Neural progenitor cell (in vitro differentiated cells): Measurements from ENCODE around the gene ADAMTS6. TPM values are rescaled to one million over a fixed set of nuclear protein-coding genes. Genes with fewer than 3 reads are reported as not detected.

ENCODE experiments used
- DNase-seq: peaks from one replicate; pipeline ENCODE4 v3.0.0-alpha.2; 2016; ENCODE audit warnings: low spot score
- H2AFZ ChIP-seq: fragments of 200-600 bp; sonication (generic); replicated peaks from 2 replicates; pipeline ENCODE4 v1.6.1; 2016; ENCODE audit warnings: antibody characterized with exemption
- H3F3A ChIP-seq: fragments of 200-600 bp; sonication (generic); 2 replicates; pipeline ENCODE4 v1.6.1; 2016; ENCODE audit warnings: antibody characterized with exemption, low read depth
- H3K27ac ChIP-seq: fragments of 200-600 bp; sonication (generic); 2 replicates; pipeline ENCODE4 v1.5.1; 2016; ENCODE audit warnings: mild to moderate bottlenecking
- H3K27me3 ChIP-seq: fragments of 200-600 bp; sonication (generic); 2 replicates; pipeline ENCODE4 v1.6.1; 2016; ENCODE audit warnings: mild to moderate bottlenecking, moderate library complexity
- H3K36me3 ChIP-seq: fragments of 200-600 bp; sonication (generic); 2 replicates; pipeline ENCODE4 v1.5.1; 2016
- H3K4me1 ChIP-seq: fragments of 200-600 bp; sonication (generic); 2 replicates; pipeline ENCODE4 v1.6.1; 2016; ENCODE audit warnings: mixed run types
- H3K4me2 ChIP-seq: fragments of 200-600 bp; sonication (generic); 2 replicates; pipeline ENCODE4 v1.6.1; 2016
- H3K4me3 ChIP-seq: fragments of 200-600 bp; sonication (generic); 2 replicates; pipeline ENCODE4 v1.5.1; 2016
- H3K79me2 ChIP-seq: fragments of 200-600 bp; sonication (generic); 2 replicates; pipeline ENCODE4 v1.6.1; 2016; ENCODE audit warnings: low read depth
- H3K9ac ChIP-seq: fragments of 200-600 bp; sonication (generic); 2 replicates; pipeline ENCODE4 v1.6.1; 2016
- H3K9me3 ChIP-seq: fragments of 200-600 bp; sonication (generic); 2 replicates; pipeline ENCODE4 v1.5.1; 2016; ENCODE audit warnings: low read depth
- H4K20me1 ChIP-seq: fragments of 200-600 bp; sonication (generic); 2 replicates; pipeline ENCODE4 v1.6.1; 2016; ENCODE audit warnings: low read depth
- H3K27ac Mint-ChIP-seq: 3 replicates; pipeline ENCODE4 v1.8.0; 2021; ENCODE audit warnings: mixed read lengths
- H3K27me3 Mint-ChIP-seq: 2 replicates; pipeline ENCODE4 v1.8.0; 2022; ENCODE audit warnings: low read depth, mild to moderate bottlenecking, inconsistent platforms, moderate library complexity, mixed read lengths; ENCODE audit not compliant: insufficient read depth
- H3K36me3 Mint-ChIP-seq: 3 replicates; pipeline ENCODE4 v1.8.0; 2021; ENCODE audit warnings: mixed read lengths
- H3K4me1 Mint-ChIP-seq: 3 replicates; pipeline ENCODE4 v1.8.0; 2021; ENCODE audit warnings: mixed read lengths
- H3K4me3 Mint-ChIP-seq: 3 replicates; pipeline ENCODE4 v1.8.0; 2021; ENCODE audit warnings: mild to moderate bottlenecking, moderate library complexity, mixed read lengths
- H3K9me3 Mint-ChIP-seq: 3 replicates; pipeline ENCODE4 v1.8.0; 2020; ENCODE audit warnings: mixed read lengths
- CTCF ChIP-seq: fragments of 200-600 bp; sonication (generic); IDR thresholded peaks from 2 replicates; pipeline ENCODE4 v1.5.1; 2017; ENCODE audit warnings: antibody characterized with exemption, mild to moderate bottlenecking
- EZH2 ChIP-seq: fragments of 200-600 bp; sonication (generic); IDR thresholded peaks from 2 replicates; pipeline ENCODE4 v1.6.1; 2017; ENCODE audit warnings: antibody characterized with exemption, mild to moderate bottlenecking, moderate library complexity
- EZH2phosphoT487 ChIP-seq: fragments of 200-600 bp; sonication (generic); IDR thresholded peaks from 2 replicates; pipeline ENCODE4 v1.6.1; 2017; ENCODE audit warnings: antibody characterized with exemption
- total RNA-seq: library from RNA; depleted of rRNA; stranded (reverse); fragments of >200 nt; gene quantifications from 2 replicates; pipeline ENCODE4 v1.2.3, GENCODE V29; 2015; ENCODE audit warnings: low replicate concordance

ADAMTS6 gene
- total RNA-seq, 1 donor from 2014 or later = 14.3 TPM

GRCh38 chr5:65172486-65173129 lies 309.1 kb downstream of the ADAMTS6 start:
- Histone ChIP-seq H3K4me3 (no peak overlapping the region), H2AFZ (no peak overlapping the region), H3K9me3 (no peaks in the 10 kb centered on the region), H3K4me2 (no peak overlapping the region), H3K36me3 (no peaks in the 10 kb centered on the region), H4K20me1 (no peaks in the 10 kb centered on the region), H3F3A (no peaks in the 10 kb centered on the region), H3K9ac (no peak overlapping the region), H3K27ac (no peak overlapping the region), H3K4me1 (peaks cover 10% of the 10 kb centered on the region), H3K79me2 (no peaks in the 10 kb centered on the region), H3K27me3 (no peaks in the 10 kb centered on the region)
- Mint-ChIP-seq H3K4me3 (no peak overlapping the region), H3K27ac (no peak overlapping the region), H3K4me1 (no peaks in the 10 kb centered on the region), H3K36me3 (peaks cover 2% of the 10 kb centered on the region), H3K9me3 (no peaks in the 10 kb centered on the region), H3K27me3 (no peaks in the 10 kb centered on the region)
- TF ChIP-seq CTCF (no peak), EZH2phosphoT487 (no peak), EZH2 (no peak)
- DNase-seq = no peak

GRCh38 chr5:65171645-65172044 lies 310.1 kb downstream of the ADAMTS6 start:
- Histone ChIP-seq H3K36me3 (no peaks in the 10 kb centered on the region), H3K4me1 (peaks cover 10% of the 10 kb centered on the region), H4K20me1 (no peaks in the 10 kb centered on the region), H3F3A (no peaks in the 10 kb centered on the region), H3K27me3 (no peaks in the 10 kb centered on the region), H3K9ac (no peak overlapping the region), H3K4me3 (no peak overlapping the region), H2AFZ (no peak overlapping the region), H3K79me2 (no peaks in the 10 kb centered on the region), H3K9me3 (no peaks in the 10 kb centered on the region), H3K4me2 (no peak overlapping the region), H3K27ac (no peak overlapping the region)
- Mint-ChIP-seq H3K4me1 (no peaks in the 10 kb centered on the region), H3K27me3 (no peaks in the 10 kb centered on the region), H3K36me3 (peaks cover 2% of the 10 kb centered on the region), H3K27ac (no peak overlapping the region), H3K9me3 (no peaks in the 10 kb centered on the region), H3K4me3 (no peak overlapping the region)
- TF ChIP-seq CTCF = no peak
- TF ChIP-seq EZH2 = no peak
- TF ChIP-seq EZH2phosphoT487 = no peak
- DNase-seq = no peak

DNA sequence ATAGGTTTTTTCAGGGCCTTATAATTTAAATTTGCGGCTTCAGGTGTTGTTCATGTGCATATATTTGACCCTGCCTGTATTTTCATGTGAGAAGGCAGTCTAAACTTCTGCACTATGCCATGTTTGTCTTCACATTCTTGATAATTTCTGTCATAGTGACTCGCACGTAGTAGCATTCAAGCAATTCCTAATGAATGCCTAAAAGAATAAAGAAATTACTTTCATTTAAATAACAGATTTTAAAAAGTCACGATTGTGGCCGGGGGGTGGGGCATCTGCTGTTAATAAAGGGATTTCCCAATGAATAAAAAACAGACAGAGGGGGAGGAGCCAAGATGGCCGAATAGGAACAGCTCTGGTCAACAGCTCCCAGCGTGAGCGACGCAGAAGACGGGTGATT lies 318.0 kb downstream of the ADAMTS6 start:
- H3F3A ChIP-seq = no peaks in the 10 kb centered on the region
- no peak for DNase-seq
- no peaks in the 10 kb centered on the region for H4K20me1 ChIP-seq
- no peak overlapping the region for H3K4me3 ChIP-seq
- H3K4me2 ChIP-seq = no peak overlapping the region
- no peak overlapping the region for H3K27ac Mint-ChIP-seq
- H3K27ac ChIP-seq = no peak overlapping the region
- no peaks in the 10 kb centered on the region for H3K27me3 Mint-ChIP-seq
- no peaks in the 10 kb centered on the region for H3K4me1 ChIP-seq
- TF ChIP-seq EZH2 (no peak), CTCF (no peak), EZH2phosphoT487 (no peak)
- no peak overlapping the region for H3K9ac ChIP-seq
- H3K79me2 ChIP-seq = no peaks in the 10 kb centered on the region
- no peaks in the 10 kb centered on the region for H3K9me3 ChIP-seq
- no peaks in the 10 kb centered on the region for H3K4me1 Mint-ChIP-seq
- H3K27me3 ChIP-seq = no peaks in the 10 kb centered on the region
- no peak overlapping the region for H3K4me3 Mint-ChIP-seq
- H2AFZ ChIP-seq = no peak overlapping the region
- H3K36me3 ChIP-seq = peaks cover 3% of the 10 kb centered on the region
- H3K36me3 Mint-ChIP-seq = peaks cover 2% of the 10 kb centered on the region
- peaks cover 4% of the 10 kb centered on the region for H3K9me3 Mint-ChIP-seq
